Suprapubic skin (tissue), 3 donors: ENCODE measurements around the gene MCOLN2.

Source experiments
- EP300 ChIP-seq: sonication (generic); formaldehyde crosslinking; IDR thresholded peaks from one replicate; pipeline ENCODE4 v1.6.1; 2017; ENCODE audit warnings: antibody characterized with exemption
- TF ChIP-seq, protein P1 (sequence below), 2 donors: fragments of 200-600 bp in 1 of 2; fragments of 450-650 bp in 1 of 2; sonication (generic) in 1 of 2; IDR thresholded peaks; one replicate each; pipeline ENCODE4 v1.5.1; 2016 to 2019; ENCODE audit warnings: antibody characterized with exemption in 2 of 2, mild to moderate bottlenecking in 1 of 2, moderate library complexity in 1 of 2

DNA sequence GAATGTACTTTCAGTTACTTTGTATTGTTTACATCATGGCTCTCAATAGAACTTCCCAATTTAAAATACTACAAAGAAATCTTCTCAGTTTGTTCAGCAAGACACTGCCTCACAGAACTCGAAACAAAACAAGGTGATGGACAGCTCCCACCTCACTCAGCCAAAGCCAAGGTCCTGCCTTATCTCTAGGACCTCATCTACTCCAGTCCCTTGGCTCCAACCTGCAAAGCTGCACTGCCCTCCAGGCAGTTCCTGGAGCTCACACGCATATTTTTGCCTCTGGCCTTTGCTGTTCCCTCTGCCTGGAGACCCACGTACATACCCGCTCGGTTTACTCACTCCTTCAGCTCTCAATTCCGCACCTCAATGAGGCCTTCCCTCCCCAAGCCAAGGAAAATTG, 40.3 kb downstream of the MCOLN2 start:
- TF ChIP-seq, protein P1, sequence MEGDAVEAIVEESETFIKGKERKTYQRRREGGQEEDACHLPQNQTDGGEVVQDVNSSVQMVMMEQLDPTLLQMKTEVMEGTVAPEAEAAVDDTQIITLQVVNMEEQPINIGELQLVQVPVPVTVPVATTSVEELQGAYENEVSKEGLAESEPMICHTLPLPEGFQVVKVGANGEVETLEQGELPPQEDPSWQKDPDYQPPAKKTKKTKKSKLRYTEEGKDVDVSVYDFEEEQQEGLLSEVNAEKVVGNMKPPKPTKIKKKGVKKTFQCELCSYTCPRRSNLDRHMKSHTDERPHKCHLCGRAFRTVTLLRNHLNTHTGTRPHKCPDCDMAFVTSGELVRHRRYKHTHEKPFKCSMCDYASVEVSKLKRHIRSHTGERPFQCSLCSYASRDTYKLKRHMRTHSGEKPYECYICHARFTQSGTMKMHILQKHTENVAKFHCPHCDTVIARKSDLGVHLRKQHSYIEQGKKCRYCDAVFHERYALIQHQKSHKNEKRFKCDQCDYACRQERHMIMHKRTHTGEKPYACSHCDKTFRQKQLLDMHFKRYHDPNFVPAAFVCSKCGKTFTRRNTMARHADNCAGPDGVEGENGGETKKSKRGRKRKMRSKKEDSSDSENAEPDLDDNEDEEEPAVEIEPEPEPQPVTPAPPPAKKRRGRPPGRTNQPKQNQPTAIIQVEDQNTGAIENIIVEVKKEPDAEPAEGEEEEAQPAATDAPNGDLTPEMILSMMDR (IDR thresholded peaks at IDR 0.05), result no peak
- no peak for TF ChIP-seq EP300
